Measurements from ENCODE around the gene ZP1.
"Not testable (repeated sequence)": the region's sequence is repeated elsewhere in the genome, so short reads cannot be mapped to it uniquely, and the experiment has no call there.

ZP1 gene

GRCh38 chr11:60902625-60903024, 35.3 kb downstream of the ZP1 start:
- no peak overlapping the region for H3K4me3 ChIP-seq (ENCODE audit: low read length)
- no peaks in the 10 kb centered on the region for H3K27me3 ChIP-seq (ENCODE audit: control insufficient read depth, insufficient read depth, low read length)
- H3K36me3 ChIP-seq (ENCODE audit: control insufficient read depth, insufficient read depth, low read length): peaks cover 22% of the 10 kb centered on the region
- no peak overlapping the region for H3K27ac ChIP-seq (ENCODE audit: low read length)
- DNase-seq (ENCODE audit: low read depth, low spot score): no peak
- no peaks in the 10 kb centered on the region for H3K4me1 ChIP-seq (ENCODE audit: control insufficient read depth, insufficient read depth, low read length)
- H3K9me3 ChIP-seq (ENCODE audit: control insufficient read depth, insufficient read depth, low read length): no peaks in the 10 kb centered on the region
- WGBS (ENCODE audit: insufficient coverage, insufficient read length): no CpG with 5 or more reads among the region's 11 CpGs

- Histone ChIP-seq H3K4me3 (ENCODE audit: low read length) (peak overlapping the region; percentile 86; the same call in 1 of the 2 replicates), H3K9me3 (ENCODE audit: control insufficient read depth, insufficient read depth, low read length) (no peaks in the 10 kb centered on the region), H3K36me3 (ENCODE audit: control insufficient read depth, insufficient read depth, low read length) (peaks cover 13% of the 10 kb centered on the region; the same call in 1 of the 2 replicates), H3K27me3 (ENCODE audit: control insufficient read depth, insufficient read depth, low read length) (no peaks in the 10 kb centered on the region), H3K27ac (ENCODE audit: low read length) (no peak overlapping the region), H3K4me1 (ENCODE audit: control insufficient read depth, insufficient read depth, low read length) (no peaks in the 10 kb centered on the region)
- WGBS (ENCODE audit: insufficient coverage, insufficient read length): no CpG with 5 or more reads among the region's 6 CpGs
- DNase-seq (ENCODE audit: low read depth, low spot score): no peak
These were observed 37.7 kb downstream of the ZP1 start for GRCh38 chr11:60905047-60905446.

DNA sequence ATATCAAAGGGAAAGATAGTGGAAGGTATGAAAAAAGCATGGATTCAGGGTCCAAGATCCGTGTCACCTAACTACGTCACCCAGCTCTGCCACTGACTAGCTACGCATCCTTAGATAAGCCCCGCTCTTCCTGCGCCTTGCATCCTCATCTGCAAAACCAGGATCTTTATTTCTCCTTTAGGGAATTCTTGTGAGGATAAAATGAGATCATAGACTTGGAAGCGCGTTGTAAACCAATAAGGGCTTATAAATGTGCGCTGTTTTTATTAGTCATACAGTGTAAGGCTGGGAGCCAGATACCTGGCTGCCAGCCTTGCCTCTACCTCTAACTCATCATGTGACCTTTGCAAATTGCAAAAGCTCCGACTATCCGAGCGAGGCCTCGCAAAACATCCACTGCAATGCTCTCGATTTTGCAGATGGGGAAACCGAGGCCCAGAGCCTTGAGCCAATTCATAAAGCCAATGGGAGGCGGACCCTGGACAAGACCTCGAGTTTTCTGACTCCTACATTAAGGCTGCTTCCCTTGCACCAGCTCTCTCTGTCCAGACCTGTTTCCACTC, 38.3 kb downstream of the ZP1 start:
- no CpG with 5 or more reads among the region's 16 CpGs for WGBS (ENCODE audit: insufficient coverage, insufficient read length)
- H3K4me3 ChIP-seq (ENCODE audit: low read length): peak overlapping the region; percentile 86
- no peak overlapping the region for H3K27ac ChIP-seq (ENCODE audit: low read length)
- DNase-seq (ENCODE audit: low read depth, low spot score): no peak
- H3K27me3 ChIP-seq (ENCODE audit: control insufficient read depth, insufficient read depth, low read length): no peaks in the 10 kb centered on the region
- no peaks in the 10 kb centered on the region for H3K9me3 ChIP-seq (ENCODE audit: control insufficient read depth, insufficient read depth, low read length)
- no peaks in the 10 kb centered on the region for H3K4me1 ChIP-seq (ENCODE audit: control insufficient read depth, insufficient read depth, low read length)
- peaks cover 9% of the 10 kb centered on the region; the same call in 1 of the 2 replicates for H3K36me3 ChIP-seq (ENCODE audit: control insufficient read depth, insufficient read depth, low read length)

GRCh38 chr11:60906132-60906972, 39.0 kb downstream of the ZP1 start, which contains the start of gene PRPF19:
Gene PRPF19 (minus strand): TSS chr11:60906585. CDS start chr11:60906382, 203 bp downstream.
- Histone ChIP-seq H3K4me1 (ENCODE audit: control insufficient read depth, insufficient read depth, low read length) (no peaks in the 10 kb centered on the region), H3K4me3 (ENCODE audit: low read length) (peak within 1 kb of the TSS; percentile 86), H3K27me3 (ENCODE audit: control insufficient read depth, insufficient read depth, low read length) (no peaks in the 10 kb centered on the region), H3K9me3 (ENCODE audit: control insufficient read depth, insufficient read depth, low read length) (no peaks in the 10 kb centered on the region), H3K27ac (ENCODE audit: low read length) (no peak within 1 kb of the TSS), H3K36me3 (ENCODE audit: control insufficient read depth, insufficient read depth, low read length) (0 out of 2 replicates have a peak, but pooled peaks cover 4% of the 10 kb centered on the region)
- no CpG with 5 or more reads among the region's 75 CpGs for WGBS (ENCODE audit: insufficient coverage, insufficient read length)
- peak; percentile 84 for DNase-seq (ENCODE audit: low read depth, low spot score)

DNA sequence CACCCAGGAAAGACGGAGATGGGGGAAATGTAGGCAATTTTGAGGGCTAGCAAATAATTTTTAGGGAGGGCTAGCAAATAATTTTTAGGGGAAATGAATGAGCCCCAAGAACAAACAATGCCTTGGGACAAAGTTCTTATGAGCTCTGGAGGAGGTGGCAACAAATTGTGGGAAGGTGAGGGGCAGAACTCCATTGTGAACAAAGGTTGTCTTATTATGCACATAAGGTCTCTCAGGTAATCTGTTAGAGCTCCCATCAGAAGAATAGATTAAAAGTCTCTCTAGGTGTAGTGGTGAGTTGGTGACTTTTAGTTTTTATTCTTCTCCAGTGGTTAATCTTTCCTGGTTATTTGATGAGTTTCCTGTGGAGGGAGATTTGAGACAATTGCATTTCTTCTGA, 41.5 kb downstream of the ZP1 start:
- Histone ChIP-seq H3K4me3 (ENCODE audit: low read length) (no peak overlapping the region), H3K27me3 (ENCODE audit: control insufficient read depth, insufficient read depth, low read length) (no peaks in the 10 kb centered on the region), H3K36me3 (ENCODE audit: control insufficient read depth, insufficient read depth, low read length) (no peaks in the 10 kb centered on the region), H3K27ac (ENCODE audit: low read length) (no peak overlapping the region), H3K4me1 (ENCODE audit: control insufficient read depth, insufficient read depth, low read length) (0 out of 2 replicates have a peak, but pooled peaks cover 2% of the 10 kb centered on the region), H3K9me3 (ENCODE audit: control insufficient read depth, insufficient read depth, low read length) (no peaks in the 10 kb centered on the region)
- no CpG with 5 or more reads among the region's 1 CpG for WGBS (ENCODE audit: insufficient coverage, insufficient read length)
- no peak for DNase-seq (ENCODE audit: low read depth, low spot score)

- not testable (repeated sequence) for H3K4me1 ChIP-seq (ENCODE audit: control insufficient read depth, insufficient read depth, low read length); H3K27ac ChIP-seq (ENCODE audit: low read length)
These were observed 42.4 kb downstream of the ZP1 start for GRCh38 chr11:60909680-60910280.

DNA sequence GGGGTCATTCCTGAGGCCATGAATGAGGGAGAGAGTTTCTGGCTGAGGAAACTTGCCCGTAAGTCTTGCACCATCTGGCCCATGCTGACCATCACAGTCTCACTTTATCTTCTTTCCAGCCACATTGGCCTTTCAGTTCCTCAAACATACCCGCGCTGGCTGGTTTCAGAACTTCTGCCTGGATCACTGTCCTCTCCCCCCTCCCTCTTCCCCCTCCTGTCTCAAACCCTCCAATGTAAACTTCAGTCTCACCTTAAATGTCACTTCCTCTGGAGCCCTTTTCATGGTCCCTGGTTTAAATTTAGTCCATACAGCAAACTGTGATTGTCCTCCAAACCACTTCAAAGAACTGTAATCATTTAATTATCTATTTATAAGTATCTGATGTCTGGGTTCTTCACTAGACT, 42.9 kb downstream of the ZP1 start:
- 0 out of 2 replicates have a peak, but pooled peaks cover 3% of the 10 kb centered on the region for H3K4me1 ChIP-seq (ENCODE audit: control insufficient read depth, insufficient read depth, low read length)

More at GRCh38 chr11:60909680-60910280, 42.4 kb downstream of the ZP1 start:
- no CpG with 5 or more reads among the region's 3 CpGs for WGBS (ENCODE audit: insufficient coverage, insufficient read length)
- H3K9me3 ChIP-seq (ENCODE audit: control insufficient read depth, insufficient read depth, low read length); H3K36me3 ChIP-seq (ENCODE audit: control insufficient read depth, insufficient read depth, low read length); DNase-seq (ENCODE audit: low read depth, low spot score); H3K27me3 ChIP-seq (ENCODE audit: control insufficient read depth, insufficient read depth, low read length); H3K4me3 ChIP-seq (ENCODE audit: low read length): not testable (repeated sequence)

GRCh38 chr11:60910711-60911380, 43.5 kb downstream of the ZP1 start:
- Histone ChIP-seq H3K9me3 (ENCODE audit: control insufficient read depth, insufficient read depth, low read length) (no peaks in the 10 kb centered on the region), H3K36me3 (ENCODE audit: control insufficient read depth, insufficient read depth, low read length) (no peaks in the 10 kb centered on the region), H3K4me1 (ENCODE audit: control insufficient read depth, insufficient read depth, low read length) (peaks cover 5% of the 10 kb centered on the region; the same call in 1 of the 2 replicates), H3K27ac (ENCODE audit: low read length) (no peak overlapping the region), H3K27me3 (ENCODE audit: control insufficient read depth, insufficient read depth, low read length) (no peaks in the 10 kb centered on the region), H3K4me3 (ENCODE audit: low read length) (no peak overlapping the region)
- no CpG with 5 or more reads among the region's 5 CpGs for WGBS (ENCODE audit: insufficient coverage, insufficient read length)
- DNase-seq (ENCODE audit: low read depth, low spot score): no peak

More for the DNA sequence above, 42.9 kb downstream of the ZP1 start:
- DNase-seq (ENCODE audit: low read depth, low spot score): no peak
- WGBS (ENCODE audit: insufficient coverage, insufficient read length): no CpG with 5 or more reads among the region's 3 CpGs
- Histone ChIP-seq H3K36me3 (ENCODE audit: control insufficient read depth, insufficient read depth, low read length) (no peaks in the 10 kb centered on the region), H3K9me3 (ENCODE audit: control insufficient read depth, insufficient read depth, low read length) (no peaks in the 10 kb centered on the region), H3K4me3 (ENCODE audit: low read length) (no peak overlapping the region), H3K27ac (ENCODE audit: low read length) (no peak overlapping the region), H3K27me3 (ENCODE audit: control insufficient read depth, insufficient read depth, low read length) (no peaks in the 10 kb centered on the region)

DNA sequence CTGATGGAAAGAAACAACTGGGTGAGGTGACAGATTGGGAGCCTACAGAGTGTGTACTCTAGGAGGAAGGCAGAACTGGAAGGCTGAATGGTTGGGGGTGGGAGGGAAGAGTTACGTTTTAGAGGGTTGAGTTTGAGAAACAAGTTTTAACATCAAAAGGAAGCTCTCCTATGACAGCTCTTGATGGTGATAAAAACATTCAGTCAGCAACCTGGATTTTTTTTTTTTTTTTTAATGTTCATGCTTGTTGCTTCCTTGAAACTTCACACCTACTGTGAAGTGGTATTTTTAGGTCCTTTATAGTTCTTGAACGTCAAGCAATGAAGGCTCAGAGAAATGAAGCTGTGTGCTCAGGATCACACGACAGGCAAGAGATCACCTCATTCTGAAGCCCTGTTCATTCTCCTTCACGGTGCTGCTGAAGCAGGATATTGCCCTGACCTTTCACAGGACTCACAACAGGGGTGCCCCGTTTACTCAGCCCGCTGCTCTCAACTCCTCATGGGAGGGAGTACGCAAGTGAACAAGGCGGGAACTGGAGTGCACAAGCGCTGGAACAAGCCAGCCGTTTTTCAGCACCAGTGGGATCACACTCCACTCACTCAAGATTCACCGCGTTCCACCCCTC, 45.0 kb downstream of the ZP1 start:
- Histone ChIP-seq H3K9me3 (ENCODE audit: control insufficient read depth, insufficient read depth, low read length) (no peaks in the 10 kb centered on the region), H3K27ac (ENCODE audit: low read length) (no peak overlapping the region), H3K4me1 (ENCODE audit: control insufficient read depth, insufficient read depth, low read length) (peaks cover 5% of the 10 kb centered on the region; the same call in 1 of the 2 replicates), H3K4me3 (ENCODE audit: low read length) (no peak overlapping the region; the same call in 1 of the 2 replicates), H3K27me3 (ENCODE audit: control insufficient read depth, insufficient read depth, low read length) (no peaks in the 10 kb centered on the region), H3K36me3 (ENCODE audit: control insufficient read depth, insufficient read depth, low read length) (no peaks in the 10 kb centered on the region)
- no peak for DNase-seq (ENCODE audit: low read depth, low spot score)
- 100% methylated on average over 1 of the region's 12 CpGs for WGBS (ENCODE audit: insufficient coverage, insufficient read length)

Measured in iPS DF 6.9 (cell line).